GM21447 (cell line): ENCODE data around the gene FAM24A.
A peak's percentile ranks its signal among the peaks of the same experiment; 100 is the strongest.

Experiments
- ATAC-seq: cut with Tn5 transposase; IDR thresholded peaks from one replicate; pipeline ENCODE4 v1.9.1; 2021; ENCODE audit not compliant: unreplicated experiment

Gene FAM24A

DNA sequence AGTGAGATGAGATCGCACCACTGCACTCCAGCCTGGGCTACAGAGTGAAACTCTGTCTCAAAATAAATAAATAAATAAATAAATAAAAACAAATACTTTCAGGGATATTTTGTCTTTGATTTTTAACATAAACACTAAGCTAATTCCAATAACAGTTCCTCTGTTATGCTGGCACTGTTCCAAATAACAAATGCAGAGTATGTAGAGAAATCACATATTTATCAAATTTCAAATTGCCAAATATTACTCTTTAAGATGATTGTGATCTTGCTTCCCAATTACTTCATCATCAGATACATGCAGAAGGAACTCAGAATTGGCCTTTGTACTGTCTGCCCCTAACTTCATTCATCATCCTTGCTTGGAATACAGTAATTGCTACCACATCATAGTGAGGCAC lies 19.7 kb downstream of the FAM24A start:
- no peak for ATAC-seq

DNA sequence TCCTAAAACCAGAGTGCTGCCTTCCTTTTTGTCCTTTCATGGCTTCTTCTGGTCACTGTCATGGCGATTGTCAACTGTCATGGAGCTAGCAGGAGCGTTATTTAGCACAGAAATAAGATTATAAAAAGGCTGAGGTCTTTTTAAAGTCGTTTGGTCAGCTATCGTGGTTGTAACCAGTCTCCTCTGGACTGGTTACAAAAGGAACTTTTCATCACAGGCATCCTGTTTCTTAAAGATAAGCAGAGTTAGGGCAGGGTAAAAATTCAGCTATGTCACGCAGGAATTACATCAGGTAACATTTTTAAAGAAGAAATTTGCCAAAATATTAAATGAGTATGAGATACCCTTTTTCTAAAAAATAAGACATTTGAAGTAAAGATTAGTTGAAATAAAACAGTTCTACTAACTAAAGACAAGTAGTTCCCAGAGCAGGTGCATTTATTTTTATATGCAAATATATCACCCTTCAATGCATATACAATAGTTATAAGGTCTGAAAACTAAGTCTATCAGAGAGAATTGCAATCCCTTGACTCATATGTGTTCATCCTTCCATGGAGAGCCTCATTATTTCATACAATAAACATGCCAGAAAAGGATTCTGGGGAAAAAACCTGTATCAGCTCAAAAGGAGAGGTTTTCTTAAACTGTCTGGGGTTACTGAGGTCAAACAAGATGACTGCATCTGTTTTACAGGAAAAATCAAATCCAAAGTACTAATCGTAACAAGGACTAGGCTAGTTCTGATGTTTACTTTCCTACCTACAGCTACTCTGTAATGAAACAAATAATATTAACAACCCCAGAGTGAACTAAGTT lies 20.9 kb downstream of the FAM24A start:
- ATAC-seq = no peak

DNA sequence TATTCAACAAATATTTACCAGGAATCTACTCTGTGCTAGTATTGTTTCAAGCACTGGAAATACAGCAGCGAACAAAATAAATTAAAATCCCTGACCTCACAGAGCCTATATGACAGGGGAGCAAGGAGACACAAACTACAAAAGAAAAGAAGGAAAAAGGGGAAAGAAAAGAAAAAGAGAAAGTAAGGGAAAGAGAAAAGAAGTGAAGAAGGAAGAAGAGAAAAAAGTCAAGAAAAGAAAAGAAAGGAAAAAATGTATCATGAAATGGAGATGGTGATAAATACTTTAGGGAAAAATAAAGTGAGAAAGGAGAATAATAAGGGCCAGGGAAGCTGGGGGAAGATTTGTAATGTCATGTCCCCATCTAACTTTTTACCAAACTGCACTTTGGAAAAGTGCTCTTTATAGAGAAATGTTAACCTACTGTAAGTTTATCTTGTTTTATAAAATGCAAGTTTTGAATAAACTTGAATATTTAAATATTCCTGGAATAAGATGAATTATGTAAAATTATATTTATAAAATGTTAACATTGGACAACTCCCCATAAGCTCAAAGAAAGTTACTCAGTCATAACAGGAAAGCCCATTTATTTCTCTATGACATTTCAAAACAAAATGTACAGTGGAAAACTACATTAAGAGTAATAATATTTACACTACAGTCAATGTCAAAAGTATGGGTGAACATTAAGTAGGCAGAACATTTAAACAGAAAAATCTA lies 28.9 kb downstream of the FAM24A start:
- ATAC-seq = no peak

DNA sequence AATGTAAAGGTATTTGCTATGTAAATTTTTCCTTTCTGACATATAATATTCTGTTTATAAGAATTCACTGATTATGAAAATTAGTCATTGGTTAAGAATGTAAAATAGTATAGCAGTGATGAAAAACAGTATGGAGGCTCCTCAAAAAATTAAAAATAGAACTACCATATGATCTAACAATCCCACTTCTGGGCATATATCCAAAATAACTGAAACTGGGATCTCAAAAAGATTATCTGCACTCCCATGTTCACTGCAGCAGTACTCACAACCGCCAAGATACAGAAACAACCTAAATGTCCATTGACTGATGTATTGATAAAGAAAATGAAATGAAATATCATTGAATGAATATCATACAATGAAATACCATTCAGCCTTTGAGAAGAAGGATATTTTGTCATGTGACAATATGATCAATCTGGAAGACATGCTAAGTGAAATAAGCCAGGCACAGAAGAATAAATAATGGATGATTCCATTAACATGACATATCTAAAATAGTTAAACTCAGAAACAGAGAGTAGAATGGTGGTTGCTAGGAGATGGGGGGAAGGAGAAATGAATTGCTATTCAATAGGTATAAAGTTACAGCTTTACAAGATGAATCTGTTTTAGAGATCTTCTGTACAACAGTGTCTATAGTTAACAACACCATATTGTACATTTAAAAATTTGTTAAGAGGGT lies 29.6 kb downstream of the FAM24A start:
- no peak for ATAC-seq

DNA sequence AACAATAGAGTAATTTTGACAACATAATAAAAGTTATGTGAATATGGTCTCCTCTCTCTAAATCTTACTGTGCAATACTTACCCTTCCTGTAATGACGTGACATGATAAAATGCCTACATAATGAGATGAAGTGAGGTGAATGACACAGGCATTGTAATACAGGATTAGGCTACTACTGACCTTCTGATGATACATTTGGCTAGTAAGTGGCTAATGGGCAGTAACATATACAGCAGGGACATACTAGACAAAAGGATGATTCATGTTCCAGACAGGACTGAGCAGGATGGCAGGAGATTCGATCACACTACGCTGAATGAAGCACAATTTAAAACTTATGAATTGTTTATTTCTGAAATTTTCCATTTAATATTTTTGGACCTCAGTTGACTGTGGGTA lies 38.9 kb downstream of the FAM24A start:
- ATAC-seq = no peak

DNA sequence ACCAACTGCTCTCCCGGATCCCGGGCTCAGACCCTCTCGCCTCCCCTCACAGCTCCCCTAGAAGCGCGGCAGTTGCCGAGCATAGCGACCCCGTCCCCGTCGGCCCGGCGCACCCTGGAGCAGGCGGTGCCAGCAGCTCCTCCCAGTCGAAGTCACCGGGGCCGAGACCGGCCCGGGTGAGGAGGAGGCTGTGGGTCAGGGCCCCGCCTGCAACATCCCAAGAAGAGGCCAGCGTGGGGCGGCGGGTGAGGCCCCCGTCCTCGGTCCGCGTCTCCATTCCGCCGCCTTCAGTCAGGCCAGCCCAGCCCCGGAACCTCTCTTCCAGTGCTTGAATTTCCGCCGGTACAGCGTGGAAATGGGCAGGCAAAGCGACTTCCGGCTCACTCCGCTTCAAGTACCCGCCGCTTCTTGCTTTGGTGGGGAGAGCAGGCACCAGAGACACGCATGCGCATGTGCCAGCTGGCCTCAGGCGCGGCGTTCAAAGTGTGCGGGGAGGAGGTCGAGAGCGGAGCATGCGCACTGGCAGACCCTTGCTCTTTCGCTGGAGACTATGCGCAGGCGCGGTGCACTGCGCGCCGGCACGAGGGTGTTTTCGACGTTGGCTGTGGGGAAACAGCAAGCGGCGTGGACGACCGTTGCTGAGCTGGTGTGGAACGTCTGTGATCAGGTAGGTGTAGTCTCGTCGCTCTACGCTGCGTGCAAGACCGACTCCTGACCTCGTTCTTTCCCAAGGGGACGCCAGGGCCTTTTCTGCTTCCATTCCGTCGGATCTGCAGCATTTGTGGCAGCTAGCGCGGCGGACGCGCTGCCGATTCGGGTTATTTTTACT lies 43.7 kb downstream of the FAM24A start, which contains the start of gene C10orf88:
Gene C10orf88 (minus strand): TSS at position 326 of the 829 bp plus-strand sequence. CDS start 49 bp downstream, at position 277.
- peak; percentile 99 for ATAC-seq

DNA sequence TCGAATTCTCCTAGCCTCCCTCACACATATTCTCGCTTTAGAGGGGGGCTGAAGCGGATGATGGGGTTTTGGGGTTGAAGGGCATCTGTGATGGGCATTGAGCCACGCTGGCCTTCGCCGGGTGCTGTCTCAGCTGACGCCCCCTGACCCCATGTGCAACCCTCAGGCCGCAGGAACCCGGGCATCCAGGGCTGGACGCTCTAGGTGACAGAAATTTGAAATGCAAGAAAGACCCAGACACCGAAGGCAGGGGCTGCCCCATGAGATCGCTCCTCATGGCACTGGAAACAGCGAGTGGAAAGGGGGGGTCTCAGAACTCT lies 44.3 kb downstream of the FAM24A start:
- ATAC-seq = no peak

DNA sequence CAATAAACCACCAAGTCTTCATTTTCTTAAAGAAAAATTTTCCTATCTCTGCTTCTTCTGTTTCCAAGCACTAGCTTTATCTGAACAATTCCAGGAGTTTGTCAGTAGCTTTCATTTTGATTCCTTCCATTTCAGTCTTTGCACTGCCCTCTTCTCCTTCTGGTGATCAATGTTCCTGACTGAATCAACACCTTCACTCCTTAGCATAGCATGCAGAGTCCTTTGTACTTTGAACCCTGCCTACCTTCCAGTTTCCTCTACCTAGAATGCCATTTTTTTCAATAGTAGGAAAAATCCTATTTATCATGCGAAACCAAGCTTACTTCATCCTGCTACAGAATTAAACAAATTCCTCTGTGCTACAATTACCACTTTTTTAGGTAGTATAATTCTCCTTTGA lies 45.5 kb downstream of the FAM24A start:
- no peak for ATAC-seq

DNA sequence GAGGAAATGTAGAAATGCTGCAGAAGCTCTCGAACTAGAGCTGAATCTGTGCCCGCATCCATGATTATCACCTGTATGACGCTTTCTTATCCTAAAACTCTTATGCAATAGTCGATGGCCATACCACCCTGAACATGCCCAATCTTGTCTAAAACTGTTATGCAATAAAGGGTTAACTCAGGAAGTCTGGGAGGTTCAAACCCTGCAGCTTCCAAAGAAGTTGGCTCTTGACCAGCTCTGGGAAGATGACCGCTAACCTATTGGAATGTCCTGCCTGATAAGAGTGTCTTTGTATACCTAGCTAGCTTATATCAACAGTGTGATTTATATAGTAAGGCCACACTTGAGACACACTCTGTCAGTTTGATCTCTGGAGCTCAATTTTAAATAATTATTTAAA lies 47.1 kb downstream of the FAM24A start:
- no peak for ATAC-seq

DNA sequence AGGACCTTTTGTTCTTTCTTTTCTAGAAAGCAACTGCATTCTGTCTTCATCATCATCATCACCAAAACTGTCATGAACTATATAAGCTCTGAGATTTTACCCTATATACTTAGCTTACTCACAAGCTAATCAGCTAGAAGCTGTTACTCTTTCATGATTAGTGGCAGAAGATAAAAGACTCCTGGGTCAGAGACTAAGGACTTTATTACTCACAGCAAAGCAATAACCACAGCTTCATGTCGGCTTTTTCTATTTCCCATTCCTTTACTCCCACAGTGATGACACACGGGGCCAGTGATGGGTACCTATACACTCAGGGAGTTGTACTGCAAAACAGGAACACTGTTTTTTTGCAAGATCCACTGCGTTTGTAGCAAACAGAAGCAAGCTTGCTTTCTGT lies 52.0 kb downstream of the FAM24A start:
- no peak for ATAC-seq
